GM19035 (cell line): Measurements from ENCODE around the gene C13orf46.
"Not testable (repeated sequence)": the region's sequence is repeated elsewhere in the genome, so short reads cannot be mapped to it uniquely, and the experiment has no call there.

Experiments
- ATAC-seq: cut with Tn5 transposase; IDR thresholded peaks from one replicate; pipeline ENCODE4 v1.9.1; 2021; ENCODE audit not compliant: unreplicated experiment

The C13orf46 gene

DNA sequence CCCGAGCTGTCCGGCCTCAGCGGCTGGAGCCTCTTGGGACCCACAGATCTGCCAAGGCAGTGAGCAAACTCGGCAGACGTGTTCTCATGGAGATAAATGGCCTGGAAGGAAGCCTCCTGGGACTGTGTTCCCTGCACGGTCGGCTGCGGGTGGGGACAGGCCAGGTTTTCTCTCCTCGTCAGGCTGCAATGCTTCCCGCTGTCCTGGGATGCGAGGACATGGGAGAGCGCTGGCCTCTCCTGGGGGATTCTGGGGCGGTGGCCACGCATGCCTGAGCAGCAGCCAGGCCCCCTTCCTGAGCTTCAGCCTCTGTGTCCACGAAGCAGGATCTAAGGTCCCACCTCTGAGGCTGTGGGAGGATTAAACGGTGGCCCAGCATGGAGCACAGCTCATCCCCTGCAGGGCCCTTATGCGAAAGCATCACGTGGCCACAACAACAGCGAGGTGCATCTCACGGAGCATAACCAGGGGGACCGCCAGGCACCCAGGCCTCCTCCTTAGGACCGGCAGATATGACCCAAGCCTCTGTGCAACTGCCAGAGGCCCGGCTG, 21.2 kb upstream of the C13orf46 start:
- ATAC-seq, result no peak

DNA sequence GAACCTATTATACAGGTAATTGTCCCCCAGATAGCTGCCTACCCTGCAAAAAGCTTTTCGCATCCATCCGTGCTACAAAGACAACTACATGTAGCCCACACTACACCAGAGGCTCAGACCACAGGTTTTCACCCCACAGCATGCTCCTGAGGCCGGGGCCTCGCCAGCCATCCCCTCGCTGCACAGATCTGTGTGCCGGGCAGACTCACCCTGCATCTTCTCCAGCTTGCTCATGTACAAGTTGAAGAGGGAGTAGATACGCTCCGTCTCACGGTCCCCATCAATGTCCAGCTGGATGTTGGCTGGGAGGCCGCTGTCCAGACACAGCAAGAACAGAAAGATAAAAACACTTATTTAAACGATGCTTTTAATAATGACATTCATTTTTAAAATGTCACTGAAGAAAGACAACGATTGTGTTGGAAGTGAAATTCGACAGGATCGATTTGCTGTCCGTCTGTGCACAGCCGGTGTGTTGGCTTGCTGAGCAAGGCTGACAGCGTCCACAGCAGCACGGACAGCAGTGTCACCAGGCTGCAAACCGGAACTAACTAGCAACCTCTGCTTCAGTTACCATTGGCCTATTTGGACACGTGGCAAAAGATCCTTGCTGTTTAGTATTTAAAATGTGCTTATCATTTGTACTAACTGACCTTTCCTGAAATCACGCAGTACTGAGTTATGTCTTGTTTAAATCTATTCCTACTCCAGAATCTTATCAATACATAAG, 18.6 kb upstream of the C13orf46 start:
- no peak for ATAC-seq

DNA sequence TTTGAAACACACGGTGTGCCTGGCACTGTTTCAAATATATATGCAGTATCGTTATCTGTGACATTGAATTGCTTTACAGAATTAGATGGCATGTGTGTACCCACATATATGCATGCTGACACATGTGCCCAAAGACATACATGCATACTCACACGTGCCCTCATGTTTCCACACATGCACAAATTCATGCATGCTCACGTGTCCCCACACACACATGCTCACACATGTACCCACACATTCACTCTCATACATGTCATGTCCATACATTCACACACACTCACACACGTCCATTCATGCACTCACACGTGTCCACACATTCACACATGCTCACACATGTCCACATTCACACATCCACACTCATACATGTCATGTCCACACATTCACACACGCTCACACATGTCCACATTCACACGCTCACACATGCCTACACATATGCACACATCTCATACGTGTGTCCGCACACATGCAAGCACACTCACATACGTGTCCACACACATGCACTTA, 17.9 kb upstream of the C13orf46 start:
- ATAC-seq, result no peak

DNA sequence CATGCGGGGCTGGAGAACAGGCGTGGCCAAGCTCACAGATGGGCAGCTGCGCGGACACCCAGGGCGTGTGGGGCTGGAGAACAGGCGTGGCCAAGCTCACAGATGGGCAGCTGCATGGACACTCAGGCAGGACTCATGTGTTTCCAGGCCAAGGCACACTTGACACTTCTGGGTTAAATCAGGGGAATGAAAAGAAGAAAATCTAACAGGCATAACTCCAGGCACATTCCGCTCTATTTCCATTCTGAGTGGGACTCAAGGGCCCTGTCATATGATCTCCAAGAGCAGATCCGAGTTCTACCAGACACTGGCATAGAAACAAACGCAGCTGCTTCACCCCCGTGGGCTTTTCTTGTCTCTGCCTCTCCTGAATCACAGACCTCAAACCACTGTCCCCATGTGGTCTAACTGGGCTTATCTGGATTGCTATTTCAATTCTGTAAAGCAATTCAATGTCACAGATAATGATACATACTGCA, 17.4 kb upstream of the C13orf46 start:
- ATAC-seq, result no peak

DNA sequence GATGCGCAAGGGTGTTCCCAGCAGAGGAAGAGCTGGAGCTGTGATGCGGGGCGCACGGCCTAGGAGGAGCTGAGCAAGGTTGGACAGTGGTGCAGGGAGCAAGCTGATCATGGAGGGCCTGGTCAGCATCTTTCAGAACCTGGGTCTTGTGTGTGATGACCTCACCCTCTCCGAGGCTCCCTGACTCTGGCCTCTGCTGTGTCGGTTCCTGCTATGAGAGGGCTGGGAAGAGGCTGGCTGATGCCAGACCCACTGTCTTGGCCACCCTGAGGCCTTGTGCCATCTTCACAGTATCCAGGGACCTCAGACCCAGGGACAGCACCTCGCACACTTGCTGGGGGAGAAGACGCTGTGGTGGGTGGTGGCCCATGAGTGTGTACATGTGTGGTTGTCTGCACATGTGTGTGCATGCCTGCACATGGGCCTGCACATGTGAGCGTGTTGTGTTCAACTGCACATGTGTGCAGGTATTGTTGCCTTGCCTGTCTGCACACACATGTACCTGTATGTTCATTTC, 16.5 kb upstream of the C13orf46 start:
- no peak for ATAC-seq

DNA sequence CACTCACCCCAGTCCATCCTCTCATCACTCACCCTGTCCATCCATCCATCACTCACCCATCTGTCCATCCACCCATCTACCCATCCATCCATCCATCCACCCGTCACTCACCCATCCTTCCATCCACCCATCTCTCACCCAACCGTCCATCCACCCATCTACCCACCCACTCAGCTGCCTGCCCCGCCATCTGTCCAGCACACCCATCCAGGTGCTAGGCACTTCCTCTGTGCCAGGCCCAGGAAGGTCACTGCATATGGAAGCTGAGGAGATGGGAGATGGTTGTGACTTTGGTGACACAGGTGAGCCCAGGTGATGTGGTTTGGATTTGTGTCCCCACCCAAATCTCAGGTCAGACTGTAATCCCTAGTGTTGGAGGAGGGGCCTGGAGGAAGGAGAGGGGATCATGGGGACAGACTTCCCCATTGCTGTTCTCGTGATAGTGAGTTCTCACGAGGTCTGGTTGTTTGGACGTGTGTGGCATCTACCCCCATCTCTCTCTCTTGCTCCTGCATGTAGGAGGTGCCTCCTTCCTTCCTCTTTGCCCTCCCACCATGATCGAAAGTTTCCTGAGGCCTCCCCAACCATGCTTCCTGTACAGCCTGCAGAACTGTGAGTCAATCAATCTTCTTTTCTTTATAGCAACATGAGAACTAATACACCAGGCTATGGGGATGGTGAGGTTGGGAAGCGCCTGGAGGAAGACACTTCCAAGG, 15.9 kb upstream of the C13orf46 start:
- no peak for ATAC-seq

DNA sequence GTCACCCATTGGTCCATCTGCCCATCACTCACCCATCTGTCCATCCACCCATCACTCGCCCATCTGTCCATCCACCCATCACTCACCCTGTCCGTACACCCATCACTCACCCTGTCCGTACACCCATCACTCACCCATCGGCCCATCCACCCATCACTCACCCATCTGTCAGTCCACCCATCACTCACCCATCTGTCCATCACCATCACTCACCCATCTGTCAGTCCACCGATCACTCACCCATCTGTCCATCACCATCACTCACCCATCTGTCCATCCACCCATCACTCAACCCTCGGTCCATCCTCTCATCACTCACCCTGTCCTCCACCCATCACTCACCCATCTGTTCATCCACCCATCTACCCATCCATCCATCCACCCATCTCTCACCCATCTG, 15.0 kb upstream of the C13orf46 start:
- ATAC-seq, result not testable (repeated sequence)

DNA sequence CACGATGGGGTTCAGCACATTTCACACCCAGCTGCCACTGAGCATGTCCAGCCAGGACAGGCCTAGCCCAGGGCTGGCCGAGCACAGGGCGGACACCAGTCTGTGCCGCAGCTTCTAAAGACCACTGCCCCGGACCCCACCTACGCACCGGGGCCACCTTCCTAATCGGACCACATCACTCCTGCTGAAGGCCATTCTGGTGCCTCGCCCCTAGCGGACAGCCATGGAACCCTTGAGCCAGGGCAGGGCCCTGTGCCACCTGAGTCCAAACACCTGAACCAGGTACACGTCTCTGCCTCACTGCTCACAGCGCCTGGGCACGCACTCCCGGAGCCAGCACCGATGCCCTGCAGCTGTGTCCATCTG, 8.4 kb upstream of the C13orf46 start:
- ATAC-seq, result no peak

DNA sequence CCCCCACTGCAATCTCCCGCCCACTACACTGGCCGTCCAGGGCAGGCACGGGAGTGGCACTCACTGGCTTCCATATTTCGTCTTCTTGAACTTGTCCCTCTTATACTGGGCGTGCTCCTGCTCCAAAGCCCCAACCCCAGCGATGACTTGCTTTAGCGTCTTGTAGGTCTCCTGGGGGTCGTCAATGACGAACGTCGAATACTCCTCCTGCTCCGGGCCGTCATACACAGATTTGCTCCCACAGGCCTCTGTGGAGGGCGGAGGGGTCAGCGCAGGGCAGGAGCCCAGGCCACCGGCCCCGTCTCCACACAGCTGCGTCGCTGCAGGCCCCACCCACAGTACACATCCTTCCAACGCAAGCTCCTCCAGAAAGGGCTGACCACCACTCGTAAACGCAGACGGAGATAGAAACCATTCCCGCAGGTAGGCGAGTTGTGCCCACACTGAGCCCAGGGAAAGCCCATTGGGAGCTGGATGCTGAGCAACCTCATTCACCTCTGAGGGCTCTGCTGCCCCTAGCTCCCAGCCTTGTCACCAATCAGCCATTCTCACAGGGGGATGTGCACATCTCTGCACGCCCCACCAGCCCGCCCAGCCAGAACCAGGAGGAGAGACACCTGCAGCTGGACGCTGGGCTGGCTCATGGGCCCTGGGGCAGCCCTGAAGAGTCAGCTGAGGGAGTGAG, 7.9 kb upstream of the C13orf46 start:
- no peak for ATAC-seq

DNA sequence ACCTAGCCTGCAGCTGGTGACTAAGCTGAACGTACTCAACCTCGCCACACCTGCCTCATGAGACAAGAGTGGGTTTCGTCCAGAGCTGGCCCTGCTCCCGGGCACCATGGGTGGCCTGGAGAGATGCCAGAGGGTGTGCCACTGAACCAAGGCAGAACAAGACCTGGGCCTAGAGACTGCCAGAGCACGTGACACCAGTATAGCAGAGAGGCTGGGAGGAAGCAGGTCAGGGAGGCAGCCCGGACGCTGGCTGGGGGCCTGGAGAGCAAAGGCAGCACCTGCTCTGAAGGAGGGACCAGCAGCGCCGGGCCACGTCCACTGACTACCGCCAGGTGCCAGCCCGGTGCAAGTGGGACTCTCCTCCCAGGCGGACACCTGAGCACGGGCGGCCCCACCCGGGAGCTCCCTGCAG, 7.3 kb upstream of the C13orf46 start:
- ATAC-seq, result no peak

DNA sequence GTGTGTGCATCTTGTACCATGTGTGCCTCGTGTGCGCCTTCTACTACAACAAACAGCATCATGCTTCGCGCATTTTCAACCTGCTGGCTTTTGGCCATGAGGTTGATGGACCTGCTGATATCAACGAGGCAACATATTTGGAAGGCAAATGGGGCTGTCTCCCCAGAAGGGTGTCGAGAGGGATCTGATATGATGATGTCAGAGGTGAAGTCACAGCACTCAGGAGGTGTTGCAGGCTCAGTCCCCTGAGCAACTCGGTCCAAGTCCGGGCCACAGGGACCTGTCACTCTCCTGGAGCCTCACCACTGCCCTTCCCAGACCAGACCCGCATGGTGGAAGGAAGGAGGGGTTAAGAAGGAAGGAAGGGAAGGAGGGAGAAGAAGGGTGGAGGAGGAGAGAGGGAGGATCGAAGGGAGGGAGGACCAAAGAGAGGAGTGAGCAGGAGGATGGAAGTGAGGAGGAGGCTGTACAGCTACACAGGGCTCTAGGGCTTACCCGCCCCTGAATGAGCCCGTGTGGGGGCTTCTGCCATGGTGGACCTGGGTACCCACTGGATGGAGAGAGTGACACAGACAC, 6.7 kb upstream of the C13orf46 start:
- ATAC-seq, result no peak

DNA sequence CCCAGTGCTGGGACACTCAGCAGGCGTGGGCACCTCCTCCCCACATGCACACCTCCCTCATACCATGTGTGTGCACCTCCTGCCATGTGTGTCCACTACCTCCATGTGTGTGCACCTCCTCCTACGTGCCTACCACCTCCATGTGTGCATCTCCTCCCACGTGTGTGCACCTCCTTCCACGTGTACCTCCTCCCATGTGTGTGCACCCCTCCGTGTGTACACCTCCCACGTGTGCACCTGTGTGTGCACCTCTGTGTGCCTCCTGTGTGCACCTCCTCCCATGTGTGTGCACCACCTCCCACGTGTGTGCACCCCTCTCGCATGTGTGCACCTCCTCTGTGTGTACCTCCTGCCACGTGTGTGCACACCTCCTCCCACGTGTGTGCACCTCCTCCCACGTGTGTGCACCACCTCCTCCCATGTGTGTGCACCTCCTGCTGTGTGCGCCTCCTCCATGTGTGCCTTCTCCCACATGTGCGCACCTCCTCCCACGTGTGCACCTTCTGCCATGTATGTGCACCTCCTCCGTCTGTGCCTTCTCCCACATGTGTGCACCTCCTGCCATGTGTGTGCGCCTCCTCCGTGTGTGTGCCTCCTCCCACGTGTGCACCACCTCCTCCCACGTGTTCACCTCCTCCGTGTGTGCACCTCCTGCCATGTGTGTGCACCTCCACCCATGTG, 6.1 kb upstream of the C13orf46 start:
- ATAC-seq, result no peak

DNA sequence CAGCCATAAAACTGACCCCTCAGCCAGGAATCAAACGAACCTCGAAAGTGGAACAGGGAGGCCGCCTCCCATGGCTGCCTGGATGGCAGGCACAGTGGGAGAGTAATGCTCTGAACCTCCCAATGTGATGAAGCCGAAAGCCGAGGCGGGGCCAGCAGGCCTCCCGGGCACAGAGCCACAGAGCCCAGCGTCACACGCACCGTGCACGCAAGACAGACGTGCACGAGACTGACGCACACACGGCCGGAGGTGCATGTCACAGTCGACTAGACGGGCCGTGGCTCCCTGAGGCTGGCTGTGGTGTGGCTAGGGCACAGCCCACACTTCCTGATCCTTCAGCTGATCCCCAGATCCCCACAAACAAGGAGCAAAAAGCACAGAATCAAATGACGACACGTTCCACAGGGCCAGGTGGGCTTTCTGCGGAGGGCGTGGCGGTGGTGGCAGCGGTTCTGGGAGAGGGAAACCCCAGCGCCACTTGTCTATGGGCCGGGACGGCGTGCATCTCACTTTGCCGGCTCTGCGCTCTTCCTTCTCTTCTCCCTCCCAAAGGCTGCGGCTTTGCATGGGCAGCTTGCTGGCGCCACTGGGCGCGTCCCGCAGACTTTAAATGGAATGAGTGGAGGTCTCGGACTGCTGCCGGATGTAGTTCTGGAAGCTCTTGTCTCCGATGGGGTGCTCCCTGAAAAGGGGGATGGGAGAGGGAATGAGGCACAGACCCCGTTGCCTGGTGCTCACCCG, 5.0 kb upstream of the C13orf46 start:
- no peak for ATAC-seq

DNA sequence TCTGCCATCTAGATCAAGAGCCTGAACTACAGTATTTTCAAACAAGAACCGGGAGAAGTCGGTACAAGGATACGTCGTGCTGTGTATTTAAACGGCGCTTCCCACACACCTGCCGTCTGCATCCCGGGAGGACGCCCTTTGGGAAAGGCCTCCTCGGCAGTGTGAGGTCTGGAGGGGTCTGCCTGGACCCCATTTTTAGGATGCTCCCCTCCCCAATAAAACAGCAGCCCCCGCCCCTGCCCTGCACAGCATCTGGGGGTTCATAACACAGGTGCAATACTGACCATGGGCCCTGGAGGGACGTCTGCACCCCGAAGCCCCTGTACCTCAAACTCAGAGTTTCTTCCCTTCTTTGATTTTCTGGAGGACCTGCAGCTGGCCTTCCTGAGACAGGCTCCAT, 4.1 kb upstream of the C13orf46 start:
- ATAC-seq, result no peak

DNA sequence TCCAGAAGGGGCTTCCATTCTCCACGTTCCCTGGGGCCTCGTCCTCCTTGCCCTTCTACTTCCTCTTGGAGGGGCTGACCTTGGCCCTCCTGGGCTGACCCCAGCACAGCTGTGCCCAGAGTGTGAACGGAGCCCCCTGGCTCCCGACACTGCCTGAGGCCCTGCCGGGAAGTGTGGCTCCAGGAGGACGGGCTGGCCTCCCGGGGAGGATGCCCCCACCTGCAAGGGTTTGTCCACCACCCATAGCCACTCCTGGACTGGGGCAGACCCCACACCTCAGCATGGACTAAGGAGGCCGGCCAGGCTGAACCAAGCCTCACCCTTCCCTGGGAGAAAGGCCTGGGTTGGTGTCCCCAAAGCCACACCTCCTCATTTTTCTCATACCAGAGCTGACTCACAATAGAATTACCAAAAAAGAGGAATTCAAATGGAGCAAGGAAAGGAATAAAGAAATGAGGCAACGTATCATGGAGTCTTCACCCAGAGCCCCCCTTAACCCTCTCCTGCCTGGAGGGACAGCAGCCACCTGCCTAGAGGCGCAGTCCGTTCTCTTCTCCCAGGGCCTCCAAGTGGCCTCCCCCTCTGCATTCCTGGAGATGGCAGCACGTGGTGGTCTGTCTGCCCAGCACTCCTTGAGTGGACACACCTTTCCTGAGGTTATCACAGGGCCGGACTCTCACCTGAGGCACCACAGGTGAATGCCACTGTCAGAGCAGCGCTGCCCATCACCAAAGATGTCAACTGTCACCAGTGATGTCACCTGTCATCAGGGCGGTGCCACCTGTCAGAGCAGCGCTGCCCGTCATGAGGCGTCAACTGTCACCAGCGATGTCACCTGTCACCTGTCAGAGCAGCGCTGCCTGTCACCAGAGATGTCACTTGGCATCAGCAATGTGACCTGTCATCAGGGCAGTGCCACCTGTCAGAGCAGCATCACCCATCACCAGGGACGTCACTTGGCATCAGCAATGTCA, 3.1 kb upstream of the C13orf46 start:
- no peak for ATAC-seq

DNA sequence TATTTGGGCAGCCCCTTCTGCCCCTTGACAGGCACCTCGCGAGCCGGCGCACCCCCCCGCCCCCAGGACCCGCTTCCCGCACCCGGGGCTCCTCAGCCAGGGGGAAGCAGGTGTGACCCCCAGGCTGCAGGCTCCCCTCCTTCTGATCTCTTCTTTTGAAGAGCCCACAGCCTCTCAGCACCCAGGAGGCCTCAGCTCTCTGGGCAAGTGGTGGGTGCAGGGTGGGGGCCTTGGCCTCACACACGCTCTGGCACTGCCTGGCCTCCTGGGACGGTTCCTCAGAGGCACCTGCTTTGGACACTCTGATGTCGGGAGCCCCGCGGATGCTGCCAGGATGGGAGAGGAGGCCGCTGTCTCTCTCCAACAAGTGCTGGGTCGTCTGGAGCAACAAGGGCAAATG, 1.5 kb upstream of the C13orf46 start:
- ATAC-seq, result no peak

DNA sequence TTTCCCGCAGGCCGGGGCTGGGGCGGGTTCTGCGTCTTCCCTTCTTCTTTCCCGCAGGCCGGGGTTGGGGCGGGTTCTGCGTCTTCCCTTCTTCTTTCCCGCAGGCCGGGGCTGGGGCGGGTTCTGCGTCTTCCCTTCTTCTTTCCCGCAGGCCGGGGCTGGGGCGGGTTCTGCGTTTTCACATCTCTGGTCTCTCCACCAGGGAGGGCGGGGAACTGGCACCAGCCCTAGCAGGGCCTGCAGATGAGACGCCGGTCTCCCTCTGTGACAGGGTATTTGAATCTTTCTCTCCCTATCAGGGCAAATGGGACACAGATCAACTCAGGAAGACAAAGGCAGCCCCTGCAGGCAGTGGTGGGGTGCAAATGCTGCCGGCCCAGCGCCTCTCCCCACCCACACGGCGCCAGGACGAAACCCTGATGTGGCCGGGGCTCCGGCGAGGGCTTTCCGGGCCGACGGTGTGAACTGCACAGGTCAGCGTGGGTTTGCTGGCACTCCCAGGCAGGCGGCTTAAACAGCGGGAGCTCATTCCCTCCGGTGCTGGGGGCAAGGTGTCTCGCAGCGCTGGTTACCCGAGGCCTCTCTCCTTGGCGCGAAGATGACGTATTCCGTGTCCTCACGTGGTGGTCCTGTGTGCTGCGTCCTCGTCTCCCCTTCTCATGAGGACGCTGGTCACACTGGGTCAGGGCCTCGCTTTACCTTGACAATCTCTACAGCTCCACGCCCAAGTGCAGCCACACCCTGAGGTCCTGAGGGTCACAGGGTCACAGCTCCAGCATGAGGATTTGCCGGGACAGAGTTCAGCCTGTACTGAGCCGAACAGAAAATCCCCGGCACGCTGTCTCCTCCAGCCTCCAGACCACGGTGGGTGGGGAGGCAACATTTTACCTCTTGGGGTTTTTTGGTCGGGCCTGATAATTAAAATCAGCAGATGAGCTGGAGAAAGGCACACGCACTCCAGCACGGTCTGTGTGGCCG, 717 bp upstream of the C13orf46 start:
- no peak for ATAC-seq
